Glomerular endothelial cell (primary cell): ENCODE results near the gene ETV3. TPM values are rescaled to one million over a fixed set of nuclear protein-coding genes. Genes with fewer than 3 reads are reported as not detected.

Source experiments
- DNase-seq: peaks from one replicate; pipeline ENCODE4 v3.0.0-alpha.2; 2011; ENCODE audit warnings: low read depth, low spot score; ENCODE audit errors: extremely low read depth
- total RNA-seq: library from RNA; depleted of rRNA; stranded (reverse); fragments of >200 nt; gene quantifications from 2 replicates; pipeline ENCODE4 v1.2.3, GENCODE V29; 2015

The ETV3 gene
- total RNA-seq, 1 donor from 2014 or later, result 19.5 TPM

- no peak for DNase-seq
Observed at GRCh38 chr1:157140063-157140588, 1.9 kb upstream of the ETV3 start.

- DNase-seq, result no peak
Observed at GRCh38 chr1:157139052-157139715, 989 bp upstream of the ETV3 start.

- DNase-seq, result no peak
Observed at GRCh38 chr1:157137408-157138219, 581 bp downstream of the ETV3 start.

GRCh38 chr1:157137046-157137407, 1.2 kb downstream of the ETV3 start:
- no peak for DNase-seq

GRCh38 chr1:157136133-157136532, 2.1 kb downstream of the ETV3 start:
- DNase-seq, result no peak

- DNase-seq, result no peak
Observed at GRCh38 chr1:157135646-157136045, 2.5 kb downstream of the ETV3 start.

GRCh38 chr1:157135070-157135469, 3.1 kb downstream of the ETV3 start:
- DNase-seq, result no peak

GRCh38 chr1:157134442-157134841, 3.8 kb downstream of the ETV3 start:
- DNase-seq, result no peak

GRCh38 chr1:157133426-157133825, 4.8 kb downstream of the ETV3 start:
- no peak for DNase-seq

GRCh38 chr1:157132616-157133167, 5.5 kb downstream of the ETV3 start:
- DNase-seq, result no peak

- DNase-seq, result no peak
Observed at GRCh38 chr1:157132111-157132510, 6.1 kb downstream of the ETV3 start.

- DNase-seq, result no peak
Observed at GRCh38 chr1:157131281-157131680, 6.9 kb downstream of the ETV3 start.

- DNase-seq, result no peak
Observed at GRCh38 chr1:157124855-157125254, 13.3 kb downstream of the ETV3 start.

GRCh38 chr1:157119448-157119847, 18.7 kb downstream of the ETV3 start:
- DNase-seq, result no peak

- DNase-seq, result no peak
Observed at GRCh38 chr1:157119008-157119407, 19.2 kb downstream of the ETV3 start.

GRCh38 chr1:157117527-157118057, 20.6 kb downstream of the ETV3 start:
- no peak for DNase-seq

GRCh38 chr1:157116737-157117103, 21.5 kb downstream of the ETV3 start:
- no peak for DNase-seq

- no peak for DNase-seq
Observed at GRCh38 chr1:157115851-157116736, 22.1 kb downstream of the ETV3 start.

- DNase-seq, result no peak
Observed at GRCh38 chr1:157115429-157115838, 22.8 kb downstream of the ETV3 start.
